ENCODE data around the gene L3MBTL1.

The L3MBTL1 gene

DNA sequence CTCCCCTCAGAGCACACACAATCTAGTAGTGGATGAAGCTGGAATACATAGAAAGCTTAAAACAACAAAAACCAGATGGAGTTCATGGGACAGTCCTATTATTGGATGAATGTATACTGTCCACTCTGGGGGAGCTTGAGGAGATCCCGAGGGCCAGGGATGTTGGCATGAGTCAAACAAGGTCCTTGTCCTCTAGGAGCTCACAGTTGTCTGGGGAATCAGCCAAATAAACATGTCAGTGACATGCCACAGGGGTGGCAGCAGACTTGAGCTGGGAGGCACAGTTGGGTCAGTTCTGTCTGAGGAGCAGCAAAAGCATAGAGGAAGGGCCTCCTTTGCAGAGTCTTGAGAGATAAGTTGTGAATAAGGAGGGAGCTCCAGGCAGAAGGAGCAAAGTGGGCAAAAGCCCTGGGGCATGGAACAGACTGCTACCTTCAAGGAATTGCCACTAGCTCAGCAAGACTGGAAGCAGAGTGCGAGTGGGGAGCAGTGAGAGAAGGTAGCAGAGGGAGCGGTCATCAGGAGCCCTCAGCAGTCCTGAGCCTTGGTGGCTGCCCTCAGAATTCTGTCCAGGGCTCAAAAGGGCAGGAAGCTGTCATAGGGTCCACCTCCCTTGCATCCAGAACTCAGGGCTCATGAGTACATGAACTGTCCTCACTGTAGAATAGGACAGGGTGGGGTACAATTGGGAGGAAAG, 22.1 kb downstream of the L3MBTL1 start:
- WGBS (ENCODE audit: extremely low coverage, insufficient coverage, low lambda C conversion rate), result no CpG with 5 or more reads among the region's 3 CpGs
- H3K79me1 ChIP-seq (ENCODE audit: low read length), result no peaks in the 10 kb centered on the region
- DNase-seq, result no peak
- H4K8ac ChIP-seq (ENCODE audit: low read depth, low read length), result no peak overlapping the region
- H3K27me3 ChIP-seq (ENCODE audit: insufficient read depth, low read length, poor library complexity), result no peaks in the 10 kb centered on the region
- no peak overlapping the region for H3K18ac ChIP-seq (ENCODE audit: low read length)
- no peaks in the 10 kb centered on the region for H3K36me3 ChIP-seq (ENCODE audit: control insufficient read depth, insufficient read depth, low read length)
- no peak overlapping the region for H3K4me3 ChIP-seq (ENCODE audit: low read length)
- H4K5ac ChIP-seq (ENCODE audit: low read length), result no peak overlapping the region
- no peaks in the 10 kb centered on the region for H3K79me2 ChIP-seq (ENCODE audit: control insufficient read depth, insufficient read depth, low read length)
- H2BK5ac ChIP-seq (ENCODE audit: low read length), result no peak overlapping the region
- no peak overlapping the region for H3K4ac ChIP-seq (ENCODE audit: low read depth, low read length)
- no peak overlapping the region for H3K56ac ChIP-seq (ENCODE audit: low read length)
- H3K27ac ChIP-seq (ENCODE audit: low read depth, low read length), result no peak overlapping the region
- H2BK15ac ChIP-seq (replicated peaks; ENCODE audit: low read depth), result no peak overlapping the region
- no peaks in the 10 kb centered on the region for H3K4me1 ChIP-seq (ENCODE audit: control insufficient read depth, low read depth, low read length)
- H3K4me2 ChIP-seq (ENCODE audit: low read length), result no peak overlapping the region
- H2BK120ac ChIP-seq (ENCODE audit: low read depth, low read length), result no peak overlapping the region
- H3K23ac ChIP-seq (ENCODE audit: low read length), result no peak overlapping the region
- H2AK5ac ChIP-seq (ENCODE audit: low read length), result no peak overlapping the region
- no peak overlapping the region for H3K9ac ChIP-seq (ENCODE audit: low read length)

- Histone ChIP-seq H2BK15ac (replicated peaks; ENCODE audit: low read depth) (no peak overlapping the region), H2BK5ac (ENCODE audit: low read length) (no peak overlapping the region), H4K8ac (ENCODE audit: low read depth, low read length) (no peak overlapping the region), H3K4me1 (ENCODE audit: control insufficient read depth, low read depth, low read length) (no peaks in the 10 kb centered on the region), H3K79me1 (ENCODE audit: low read length) (no peaks in the 10 kb centered on the region), H3K23ac (ENCODE audit: low read length) (no peak overlapping the region), H3K9ac (ENCODE audit: low read length) (no peak overlapping the region), H3K4me3 (ENCODE audit: low read length) (no peak overlapping the region), H3K27ac (ENCODE audit: low read depth, low read length) (no peak overlapping the region), H3K27me3 (ENCODE audit: insufficient read depth, low read length, poor library complexity) (no peaks in the 10 kb centered on the region), H2AK5ac (ENCODE audit: low read length) (no peak overlapping the region), H3K18ac (ENCODE audit: low read length) (no peak overlapping the region), H3K79me2 (ENCODE audit: control insufficient read depth, insufficient read depth, low read length) (no peaks in the 10 kb centered on the region), H2BK120ac (ENCODE audit: low read depth, low read length) (no peak overlapping the region), H3K4me2 (ENCODE audit: low read length) (no peak overlapping the region), H3K4ac (ENCODE audit: low read depth, low read length) (no peak overlapping the region), H3K36me3 (ENCODE audit: control insufficient read depth, insufficient read depth, low read length) (no peaks in the 10 kb centered on the region), H4K5ac (ENCODE audit: low read length) (no peak overlapping the region), H3K56ac (ENCODE audit: low read length) (no peak overlapping the region)
- no CpG with 5 or more reads among the region's 14 CpGs for WGBS (ENCODE audit: extremely low coverage, insufficient coverage, low lambda C conversion rate)
- no peak for DNase-seq
These were observed 23.0 kb downstream of the L3MBTL1 start for GRCh38 chr20:43530321-43531090.

DNA sequence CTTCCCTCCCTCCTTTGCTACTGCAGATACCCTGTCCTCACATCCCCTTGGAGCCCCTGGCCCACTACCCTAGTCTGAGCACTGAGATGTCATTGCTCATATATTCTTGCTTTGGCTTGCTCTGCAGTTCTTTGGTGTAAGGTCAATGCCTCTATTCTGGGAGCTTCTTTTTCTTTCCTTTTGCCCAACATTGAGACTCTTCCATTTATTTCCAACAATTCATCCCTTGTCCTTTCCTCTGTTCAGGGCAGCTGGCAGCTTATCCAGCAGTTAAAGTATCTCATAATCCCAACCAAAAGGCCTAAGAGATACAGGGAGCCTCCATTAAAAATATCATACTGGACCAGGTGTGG, 23.6 kb downstream of the L3MBTL1 start:
- no peak overlapping the region for H2BK15ac ChIP-seq (replicated peaks; ENCODE audit: low read depth)
- H4K8ac ChIP-seq (ENCODE audit: low read depth, low read length), result no peak overlapping the region
- H3K9ac ChIP-seq (ENCODE audit: low read length), result no peak overlapping the region
- no peaks in the 10 kb centered on the region for H3K4me1 ChIP-seq (ENCODE audit: control insufficient read depth, low read depth, low read length)
- no peak overlapping the region for H3K23ac ChIP-seq (ENCODE audit: low read length)
- no peaks in the 10 kb centered on the region for H3K27me3 ChIP-seq (ENCODE audit: insufficient read depth, low read length, poor library complexity)
- H3K79me2 ChIP-seq (ENCODE audit: control insufficient read depth, insufficient read depth, low read length), result no peaks in the 10 kb centered on the region
- no peak overlapping the region for H3K27ac ChIP-seq (ENCODE audit: low read depth, low read length)
- H3K18ac ChIP-seq (ENCODE audit: low read length), result no peak overlapping the region
- no peak overlapping the region for H3K4me3 ChIP-seq (ENCODE audit: low read length)
- no peak overlapping the region for H2AK5ac ChIP-seq (ENCODE audit: low read length)
- no peaks in the 10 kb centered on the region for H3K79me1 ChIP-seq (ENCODE audit: low read length)
- H4K5ac ChIP-seq (ENCODE audit: low read length), result no peak overlapping the region
- H2BK120ac ChIP-seq (ENCODE audit: low read depth, low read length), result no peak overlapping the region
- no peak for DNase-seq
- H3K36me3 ChIP-seq (ENCODE audit: control insufficient read depth, insufficient read depth, low read length), result no peaks in the 10 kb centered on the region
- H2BK5ac ChIP-seq (ENCODE audit: low read length), result no peak overlapping the region
- H3K56ac ChIP-seq (ENCODE audit: low read length), result no peak overlapping the region
- no peak overlapping the region for H3K4ac ChIP-seq (ENCODE audit: low read depth, low read length)
- H3K4me2 ChIP-seq (ENCODE audit: low read length), result no peak overlapping the region

DNA sequence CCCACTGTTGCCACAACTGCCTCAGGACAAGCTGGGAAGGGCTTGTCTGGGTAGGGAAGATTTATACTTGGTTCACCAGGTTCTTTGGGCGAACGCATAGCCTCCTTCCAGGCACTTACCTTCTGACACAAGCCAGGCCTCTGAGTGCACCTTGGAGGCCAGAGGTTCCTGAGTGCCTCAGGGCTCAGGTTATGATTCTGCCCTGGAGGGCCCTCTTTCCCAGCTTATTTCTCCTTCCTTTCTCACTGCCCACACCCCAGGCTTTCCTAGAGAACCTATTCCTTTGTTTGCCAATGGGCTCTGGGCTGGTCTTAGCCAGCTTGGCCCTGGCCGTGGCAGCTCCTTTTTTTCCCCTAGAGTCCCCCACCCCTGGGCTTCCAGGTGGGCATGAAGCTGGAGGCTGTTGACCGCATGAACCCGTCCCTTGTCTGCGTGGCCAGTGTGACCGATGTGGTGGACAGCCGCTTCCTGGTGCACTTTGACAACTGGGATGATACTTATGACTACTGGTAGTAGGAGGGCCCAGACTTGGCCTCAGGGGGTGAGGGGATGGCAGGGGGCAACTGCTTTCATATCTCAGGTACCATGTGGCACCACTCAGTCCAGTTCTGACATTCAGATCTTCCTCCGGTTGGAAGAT, 25.0 kb downstream of the L3MBTL1 start:
- Histone ChIP-seq H3K4me2 (ENCODE audit: low read length) (no peak overlapping the region), H2BK120ac (ENCODE audit: low read depth, low read length) (no peak overlapping the region), H2BK5ac (ENCODE audit: low read length) (no peak overlapping the region), H3K4me1 (ENCODE audit: control insufficient read depth, low read depth, low read length) (no peaks in the 10 kb centered on the region), H4K5ac (ENCODE audit: low read length) (no peak overlapping the region), H3K23ac (ENCODE audit: low read length) (no peak overlapping the region), H3K79me2 (ENCODE audit: control insufficient read depth, insufficient read depth, low read length) (no peaks in the 10 kb centered on the region), H3K27me3 (ENCODE audit: insufficient read depth, low read length, poor library complexity) (no peaks in the 10 kb centered on the region), H3K18ac (ENCODE audit: low read length) (no peak overlapping the region), H4K8ac (ENCODE audit: low read depth, low read length) (no peak overlapping the region), H3K9ac (ENCODE audit: low read length) (no peak overlapping the region), H3K79me1 (ENCODE audit: low read length) (no peaks in the 10 kb centered on the region), H2AK5ac (ENCODE audit: low read length) (no peak overlapping the region), H2BK15ac (replicated peaks; ENCODE audit: low read depth) (no peak overlapping the region), H3K4ac (ENCODE audit: low read depth, low read length) (no peak overlapping the region), H3K56ac (ENCODE audit: low read length) (no peak overlapping the region), H3K27ac (ENCODE audit: low read depth, low read length) (no peak overlapping the region), H3K36me3 (ENCODE audit: control insufficient read depth, insufficient read depth, low read length) (no peaks in the 10 kb centered on the region), H3K4me3 (ENCODE audit: low read length) (no peak overlapping the region)
- no peak for DNase-seq
- no CpG with 5 or more reads among the region's 9 CpGs for WGBS (ENCODE audit: extremely low coverage, insufficient coverage, low lambda C conversion rate)

DNA sequence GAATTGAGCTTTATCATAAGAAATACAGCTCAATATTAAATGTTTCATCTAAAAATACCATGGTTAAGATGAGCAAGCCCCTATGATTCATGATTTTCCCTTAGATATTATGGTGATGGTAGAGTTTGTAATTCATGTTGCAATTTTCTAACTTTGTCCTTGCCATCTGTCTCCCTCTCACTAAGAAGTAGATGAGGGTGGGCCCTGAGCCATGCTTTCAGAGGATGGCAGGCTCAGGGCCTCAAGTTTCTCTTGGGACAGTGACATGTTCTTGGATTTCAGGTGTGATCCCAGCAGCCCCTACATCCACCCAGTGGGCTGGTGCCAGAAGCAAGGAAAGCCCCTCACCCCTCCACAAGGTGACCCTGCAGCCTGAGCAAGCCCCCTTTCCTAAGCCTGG, 25.6 kb downstream of the L3MBTL1 start:
- Histone ChIP-seq H3K36me3 (ENCODE audit: control insufficient read depth, insufficient read depth, low read length) (no peaks in the 10 kb centered on the region), H3K27ac (ENCODE audit: low read depth, low read length) (no peak overlapping the region), H2BK120ac (ENCODE audit: low read depth, low read length) (no peak overlapping the region), H3K4me1 (ENCODE audit: control insufficient read depth, low read depth, low read length) (no peaks in the 10 kb centered on the region), H3K18ac (ENCODE audit: low read length) (no peak overlapping the region), H3K79me2 (ENCODE audit: control insufficient read depth, insufficient read depth, low read length) (no peaks in the 10 kb centered on the region), H4K8ac (ENCODE audit: low read depth, low read length) (no peak overlapping the region), H3K4me2 (ENCODE audit: low read length) (no peak overlapping the region), H3K9ac (ENCODE audit: low read length) (no peak overlapping the region), H2AK5ac (ENCODE audit: low read length) (no peak overlapping the region), H3K4me3 (ENCODE audit: low read length) (no peak overlapping the region), H2BK15ac (replicated peaks; ENCODE audit: low read depth) (no peak overlapping the region), H3K79me1 (ENCODE audit: low read length) (no peaks in the 10 kb centered on the region), H4K5ac (ENCODE audit: low read length) (no peak overlapping the region), H2BK5ac (ENCODE audit: low read length) (no peak overlapping the region), H3K4ac (ENCODE audit: low read depth, low read length) (no peak overlapping the region), H3K56ac (ENCODE audit: low read length) (no peak overlapping the region), H3K27me3 (ENCODE audit: insufficient read depth, low read length, poor library complexity) (no peaks in the 10 kb centered on the region), H3K23ac (ENCODE audit: low read length) (no peak overlapping the region)
- no peak for DNase-seq
